HG03025 (cell line): Measurements from ENCODE around the gene BHLHE23.

Experiments
- ATAC-seq: cut with Tn5 transposase; IDR thresholded peaks from one replicate; pipeline ENCODE4 v1.9.1; 2021; ENCODE audit warnings: mild to moderate bottlenecking, moderate library complexity; ENCODE audit not compliant: unreplicated experiment, low FRiP score

BHLHE23 gene

GRCh38 chr20:63006540-63007359 is at the start of gene BHLHE23:
TSS of gene BHLHE23 (minus strand) at chr20:63006964. CDS start at chr20:63006774, 190 bp downstream.
- ATAC-seq = no peak

- ATAC-seq = no peak
Observed at GRCh38 chr20:63055575-63056235, 48.9 kb upstream of the BHLHE23 start.

GRCh38 chr20:63054681-63055240 is 48.0 kb upstream of the BHLHE23 start:
- ATAC-seq = no peak

- ATAC-seq = no peak
Observed at GRCh38 chr20:63054103-63054474, 47.3 kb upstream of the BHLHE23 start.

- no peak for ATAC-seq
Observed at GRCh38 chr20:63053432-63054102, 46.8 kb upstream of the BHLHE23 start.

- no peak for ATAC-seq
Observed at GRCh38 chr20:63052571-63053431, 46.0 kb upstream of the BHLHE23 start.

- ATAC-seq = no peak
Observed at GRCh38 chr20:63051911-63052310, 45.1 kb upstream of the BHLHE23 start.

GRCh38 chr20:63051186-63051860 is 44.6 kb upstream of the BHLHE23 start:
- ATAC-seq = no peak

GRCh38 chr20:63050406-63050805 is 43.6 kb upstream of the BHLHE23 start:
- ATAC-seq = no peak

- no peak for ATAC-seq
Observed at GRCh38 chr20:63049561-63050221, 42.9 kb upstream of the BHLHE23 start.

GRCh38 chr20:63049191-63049518 is 42.4 kb upstream of the BHLHE23 start:
- ATAC-seq = no peak

GRCh38 chr20:63048516-63049190 is 41.9 kb upstream of the BHLHE23 start:
- no peak for ATAC-seq

- ATAC-seq = no peak
Observed at GRCh38 chr20:63047946-63048345, 41.2 kb upstream of the BHLHE23 start.

- ATAC-seq = no peak
Observed at GRCh38 chr20:63047267-63047666, 40.5 kb upstream of the BHLHE23 start.

GRCh38 chr20:63046841-63047240 is 40.1 kb upstream of the BHLHE23 start:
- no peak for ATAC-seq

- no peak for ATAC-seq
Observed at GRCh38 chr20:63045991-63046390, 39.2 kb upstream of the BHLHE23 start.

- ATAC-seq = no peak
Observed at GRCh38 chr20:63045401-63045800, 38.6 kb upstream of the BHLHE23 start.

- ATAC-seq = no peak
Observed at GRCh38 chr20:63044605-63045004, 37.8 kb upstream of the BHLHE23 start.

- no peak for ATAC-seq
Observed at GRCh38 chr20:63044204-63044600, 37.4 kb upstream of the BHLHE23 start.
